ENCODE data around the gene STK39. TPM values are rescaled to one million over a fixed set of nuclear protein-coding genes. Genes with fewer than 3 reads are reported as not detected.

STK39 gene
- total and polyA plus RNA-seq, 2 of the 4 experiments (the other 2 are of a cell fraction): 11.8 to 16.4 TPM

DNA sequence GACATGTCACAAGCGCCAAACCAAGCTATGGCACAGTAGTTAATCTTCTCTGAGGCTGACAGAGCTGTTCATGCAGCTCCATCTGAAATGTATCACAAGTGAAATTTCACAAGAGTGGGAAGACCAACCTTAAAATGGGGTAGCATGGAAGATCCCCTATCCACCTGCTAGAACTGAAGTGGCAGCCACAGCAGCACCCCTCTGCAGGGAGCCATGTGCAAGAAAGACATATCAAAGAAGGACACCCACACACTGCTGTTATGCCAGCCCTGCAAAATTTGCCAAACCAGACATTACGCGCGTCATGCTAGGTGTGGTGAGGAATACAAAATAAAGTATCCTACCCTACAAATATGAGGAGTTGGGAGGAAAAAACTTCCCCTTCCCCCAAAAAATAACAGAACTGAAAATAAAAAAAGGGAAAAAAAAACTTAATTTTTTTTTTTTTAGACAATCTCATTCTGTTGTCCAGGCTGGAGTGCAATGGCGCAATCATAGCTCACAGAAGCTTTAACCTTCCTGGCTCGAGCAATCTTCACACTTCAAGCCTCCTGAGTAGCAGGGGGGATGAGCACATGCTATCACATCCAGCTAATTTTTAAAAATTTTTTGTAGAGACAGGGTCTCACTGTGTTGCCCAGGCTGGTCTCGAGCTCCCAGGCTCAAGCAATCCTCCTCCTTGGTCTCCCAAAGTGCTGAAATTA lies 76.2 kb downstream of the STK39 start:
- Histone ChIP-seq H3K9ac (ENCODE audit: low read depth, low read length) (no peak overlapping the region), H3K4me1 (ENCODE audit: control insufficient read depth, insufficient read depth, low read length) (peaks cover 15% of the 10 kb centered on the region), H3K18ac (ENCODE audit: low read depth, low read length) (no peak overlapping the region), H3K27ac (ENCODE audit: insufficient read depth, low read length) (no peak overlapping the region), H4K20me1 (ENCODE audit: insufficient read depth, low read length) (peaks cover 11% of the 10 kb centered on the region), H4K5ac (ENCODE audit: low read depth, low read length) (no peak overlapping the region), H3K9me3 (ENCODE audit: control insufficient read depth, insufficient read depth, low read length) (no peaks in the 10 kb centered on the region), H3K23ac (ENCODE audit: low read depth, low read length) (no peak overlapping the region), H2BK5ac (ENCODE audit: low read depth, low read length, poor library complexity, severe bottlenecking) (no peak overlapping the region), H2AK9ac (replicated peaks; ENCODE audit: low read depth, low read length, poor library complexity) (no peak overlapping the region), H3K36me3 (ENCODE audit: control insufficient read depth, insufficient read depth, low read length) (peaks cover 6% of the 10 kb centered on the region; the same call in 1 of the 2 replicates), H2BK120ac (ENCODE audit: low read depth, low read length) (no peak overlapping the region), H3K9me1 (ENCODE audit: insufficient read depth, low read length) (peaks cover 19% of the 10 kb centered on the region), H3K4ac (ENCODE audit: low read depth, low read length) (no peak overlapping the region), H4K91ac (ENCODE audit: insufficient read depth, low read depth, low read length) (no peak overlapping the region), H3K4me2 (ENCODE audit: low read depth, low read length) (no peak overlapping the region), H2AK5ac (ENCODE audit: low read depth, low read length) (no peak overlapping the region), H3K56ac (ENCODE audit: extremely low read depth, insufficient read depth, low read length) (no peak overlapping the region), H3K14ac (replicated peaks; ENCODE audit: low read depth, low read length) (no peak overlapping the region), H3K4me3 (ENCODE audit: insufficient read depth, low read depth, low read length) (no peak overlapping the region), H3K27me3 (ENCODE audit: control insufficient read depth, insufficient read depth, low read length) (no peaks in the 10 kb centered on the region), H2AFZ (replicated peaks; ENCODE audit: low read length, poor library complexity) (no peak overlapping the region), H3K79me1 (ENCODE audit: low read depth in 1 of 2, low read length in 2 of 2) (peaks cover 44 to 63% of the 10 kb centered on the region in 2 experiments), H4K8ac (ENCODE audit: low read depth in 2 of 2, low read length in 2 of 2) (no peak overlapping the region), H2BK20ac (ENCODE audit: low read depth, low read length) (no peak overlapping the region), H2BK15ac (ENCODE audit: low read depth, low read length) (no peak overlapping the region)
- no peak for DNase-seq
- BruUV-seq (replicated peaks): no TSS peak
- intact Hi-C loops (cut with micrococcal nuclease): no loop called here
- in situ Hi-C loops (cut with MboI; ENCODE audit: low sequenced_read_pairs): no loop called here
- CTCF ChIA-PET: interaction anchor here (1.2 kb wide), 1 partner anchor 21 kb away, joined by 3 read pairs; no protein-coding TSS in a partner anchor
- dilution Hi-C loops (cut with HindIII; ENCODE audit: low sequenced_read_pairs, unreplicated experiment): no loop called here
- ATAC-seq (ENCODE audit: low read depth): no peak
- no CpG with 5 or more reads among the region's 7 CpGs for WGBS, 2 experiments (ENCODE audit: extremely low coverage in 2 of 2, insufficient read length in 1 of 2)
- TF ChIP-seq CEBPB (IDR thresholded peaks at IDR 0.05; ENCODE audit: low read depth, low read length) (peak; percentile 43; the same call in 1 of the 2 replicates), NFE2L2 (IDR thresholded peaks at IDR 0.05; ENCODE audit: low read depth, low read length) (no peak)
- POLR2A ChIA-PET (ENCODE audit: unreplicated experiment): interaction anchor here (0.7 kb wide), 1 partner anchor 10 kb away, joined by 4 read pairs; no protein-coding TSS in a partner anchor
